GM18870 (cell line): ENCODE results near the gene ARID2.

Experiments used
- ATAC-seq: cut with Tn5 transposase; IDR thresholded peaks from one replicate; pipeline ENCODE4 v1.9.1; 2021; ENCODE audit warnings: moderate library complexity; ENCODE audit not compliant: unreplicated experiment

ARID2 gene

DNA sequence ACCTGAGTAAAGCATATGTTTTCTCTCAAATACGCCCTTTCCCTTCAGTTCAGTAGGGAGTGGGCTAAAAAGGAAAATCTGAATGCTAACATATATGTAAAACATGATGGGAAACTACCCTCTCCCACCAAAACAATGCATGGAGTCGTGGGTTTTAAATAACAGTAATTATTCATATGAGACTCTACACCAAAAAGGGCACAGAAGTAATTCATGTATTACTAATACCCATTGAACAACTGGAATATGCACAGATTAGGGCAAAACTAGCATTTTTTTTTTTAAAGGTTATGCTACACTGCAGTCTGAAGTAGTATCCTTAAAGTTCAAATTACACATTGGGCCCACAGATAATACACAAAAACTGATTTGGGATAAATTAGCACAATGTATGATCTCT lies 8.1 kb upstream of the ARID2 start:
- ATAC-seq = no peak

DNA sequence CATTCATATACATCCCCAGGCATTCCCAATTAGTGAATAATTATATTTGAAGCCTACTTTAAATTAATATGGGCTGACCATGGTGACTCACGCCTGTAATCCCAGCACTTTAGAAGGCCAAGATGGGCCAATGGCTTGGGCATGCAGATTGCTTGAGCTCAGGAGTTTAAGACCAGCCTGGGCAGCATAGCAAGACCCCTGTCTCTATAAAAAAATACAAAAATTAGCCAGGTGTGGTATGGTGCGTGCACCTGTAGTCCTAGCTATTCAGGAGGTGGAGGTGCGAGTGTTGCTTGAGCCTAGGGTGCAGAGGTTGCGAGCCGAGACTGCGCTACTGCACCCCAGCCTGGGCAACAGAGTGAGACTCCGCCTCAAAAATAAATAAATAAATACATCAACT lies 7.6 kb upstream of the ARID2 start:
- ATAC-seq = no peak

DNA sequence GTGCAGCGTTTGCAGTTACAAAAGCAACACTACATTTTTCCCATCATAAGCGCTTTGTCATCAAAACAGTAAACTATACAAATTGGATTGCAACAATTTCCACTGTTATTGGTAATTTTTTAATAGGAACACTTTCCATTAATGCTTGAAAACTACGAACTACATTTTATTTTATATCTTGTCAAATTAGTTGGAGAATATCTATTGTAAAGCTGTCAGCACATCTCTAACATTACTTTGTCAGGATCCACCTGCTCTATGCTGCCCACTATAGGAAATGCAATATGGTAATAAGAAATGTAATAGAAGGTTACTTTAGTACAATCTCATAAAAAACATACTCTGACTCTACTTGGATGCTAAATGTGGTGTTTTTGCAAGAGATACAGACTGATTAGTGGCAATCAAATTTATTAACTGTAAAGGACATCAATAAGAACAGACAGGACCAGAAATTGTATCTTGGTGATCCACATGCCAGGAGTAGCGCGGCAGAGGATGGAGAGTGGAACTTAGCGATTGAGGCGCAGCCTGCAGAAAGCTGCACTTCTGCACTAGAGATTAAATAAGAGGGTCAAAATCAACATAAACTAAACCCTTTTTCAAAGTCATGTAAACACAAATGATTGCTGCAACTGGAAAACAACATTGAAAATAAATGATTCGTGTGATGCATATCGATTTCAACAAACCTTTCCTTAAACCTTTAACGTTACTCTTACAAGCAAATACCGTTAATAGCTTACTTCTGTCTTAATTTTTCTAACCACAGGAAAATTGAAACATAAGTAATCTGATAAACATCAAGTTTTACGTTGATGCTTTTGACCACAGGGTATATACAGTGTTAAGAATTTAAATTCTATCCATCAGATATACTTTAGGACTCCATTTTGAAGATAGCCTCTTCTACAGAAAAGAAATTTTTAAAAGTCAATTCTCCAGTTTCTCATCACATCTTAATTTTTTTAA lies 3.6 kb upstream of the ARID2 start:
- ATAC-seq = peak; percentile 24

DNA sequence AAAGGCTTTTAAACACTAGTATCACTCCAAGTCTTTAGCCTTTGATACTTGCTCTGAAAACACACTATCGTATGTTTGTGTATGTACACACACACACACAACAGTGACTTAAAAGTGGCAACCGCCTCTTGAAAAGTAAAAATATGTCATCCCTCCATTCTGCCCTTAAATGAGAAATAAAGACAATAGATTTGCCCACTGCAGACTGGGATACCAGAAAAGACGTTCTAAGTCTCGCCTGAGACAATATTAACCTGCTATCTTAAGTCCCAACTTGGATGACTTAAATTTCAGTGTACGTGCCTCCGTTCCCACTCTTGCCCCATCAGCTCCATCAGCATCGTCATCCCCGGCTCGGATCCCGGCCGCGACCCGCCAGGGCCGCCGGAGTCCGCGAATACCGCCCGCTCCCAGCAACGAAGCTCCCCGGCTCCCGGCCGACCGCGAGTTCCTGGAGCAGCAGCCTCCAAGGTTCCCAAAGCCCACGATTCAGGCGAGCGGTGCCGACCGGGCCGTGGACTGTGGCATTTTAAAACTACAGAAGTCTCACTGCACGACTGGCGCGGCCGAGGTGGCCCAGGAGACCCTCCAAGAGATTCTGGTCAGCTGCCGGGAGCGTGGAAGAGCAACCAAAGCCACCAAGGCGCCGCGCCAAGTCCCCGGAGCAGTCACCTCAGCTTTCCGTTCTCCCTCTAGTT lies 2.8 kb upstream of the ARID2 start:
- ATAC-seq = no peak

DNA sequence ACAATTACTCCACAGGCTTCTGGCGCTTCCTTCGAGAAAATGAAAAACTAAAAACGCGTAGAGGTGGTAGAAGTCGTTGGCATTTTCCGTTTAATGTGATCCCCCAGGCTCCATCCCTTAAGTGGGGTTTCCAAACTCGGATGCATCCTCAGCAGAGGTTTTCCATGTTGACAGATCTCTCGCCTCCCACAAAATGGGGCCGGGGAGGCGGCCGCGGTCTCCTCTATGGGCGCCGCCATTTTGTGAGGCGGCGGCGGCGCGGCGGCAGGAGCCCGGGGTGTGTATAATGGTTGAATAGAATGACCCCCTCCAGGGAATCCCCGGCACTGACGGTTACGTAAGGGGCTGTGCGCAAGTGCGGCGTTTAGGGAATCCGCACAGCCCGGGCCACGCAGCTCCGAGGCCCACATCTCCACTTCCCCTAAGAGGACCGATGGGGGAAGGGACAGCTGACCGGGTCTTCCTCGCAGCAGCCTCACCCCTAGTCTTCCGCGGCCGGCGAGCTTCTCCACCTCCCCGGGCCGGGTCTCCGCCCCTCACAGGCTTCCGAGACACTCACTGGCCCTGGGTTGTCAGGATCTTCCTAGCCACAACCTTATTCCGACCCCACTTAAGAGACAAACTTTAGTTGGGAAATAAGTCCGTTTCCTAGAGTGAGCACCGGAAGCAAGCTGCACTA lies 2.1 kb upstream of the ARID2 start:
- peak; percentile 51 for ATAC-seq

DNA sequence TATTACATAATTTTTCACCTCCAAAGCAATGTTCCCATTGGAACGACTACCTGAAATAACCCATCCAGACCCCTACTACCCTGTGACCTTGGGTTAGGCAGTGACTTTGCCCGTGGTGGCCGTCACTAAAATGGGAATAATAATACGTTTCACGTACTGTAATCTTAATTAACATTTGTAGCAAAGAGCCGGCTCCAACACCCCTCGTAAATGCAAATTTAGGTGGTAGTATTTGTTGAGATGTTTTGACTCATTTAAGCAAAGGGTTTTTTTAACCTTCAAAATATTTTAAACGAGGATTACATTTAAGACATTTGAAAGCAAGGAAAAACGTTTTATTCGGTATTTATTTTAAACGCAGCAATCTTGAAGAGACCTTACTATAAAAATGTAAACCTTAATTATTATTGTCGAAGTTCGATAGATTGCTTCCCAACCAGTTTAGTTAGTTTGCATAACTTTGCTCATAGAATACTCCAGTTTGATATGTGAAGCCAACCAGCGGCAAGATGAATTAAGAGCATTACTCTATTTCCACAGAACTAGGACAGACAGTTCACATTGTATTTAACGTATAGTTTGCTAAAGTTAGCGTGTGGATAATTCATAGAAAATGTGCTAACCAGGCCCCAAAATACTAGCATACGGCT lies 1.4 kb upstream of the ARID2 start:
- ATAC-seq = no peak

DNA sequence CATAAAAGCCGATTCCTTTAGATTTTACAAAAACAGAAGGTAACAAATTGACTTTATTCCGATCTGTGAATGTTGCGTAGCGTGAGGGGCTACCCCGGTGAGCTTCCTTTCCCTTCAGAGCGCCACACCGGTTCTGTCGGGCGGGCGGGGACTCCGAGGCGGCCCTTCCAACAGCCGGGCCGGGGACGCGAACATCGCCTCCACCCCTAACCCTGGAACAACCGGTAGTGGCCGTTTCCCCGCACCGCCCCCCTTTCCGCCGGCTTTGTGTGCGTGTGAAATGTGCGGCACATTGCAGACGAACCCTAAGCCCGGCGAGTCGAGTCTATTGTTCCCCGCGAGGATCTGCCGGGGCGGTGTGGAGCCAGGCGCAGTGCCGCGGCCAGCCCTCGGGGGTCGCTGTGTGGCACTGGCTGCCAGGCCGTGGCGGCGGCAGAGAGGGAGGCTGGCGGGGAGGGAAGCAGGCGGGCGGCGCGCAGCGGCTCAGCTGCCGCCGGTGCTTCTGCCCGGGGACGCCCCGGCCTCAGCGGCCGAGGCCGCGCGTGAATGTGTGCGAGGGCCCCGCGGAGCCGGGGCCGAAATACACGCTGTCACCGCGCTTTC lies 775 bp upstream of the ARID2 start:
- peak; percentile 32 for ATAC-seq

DNA sequence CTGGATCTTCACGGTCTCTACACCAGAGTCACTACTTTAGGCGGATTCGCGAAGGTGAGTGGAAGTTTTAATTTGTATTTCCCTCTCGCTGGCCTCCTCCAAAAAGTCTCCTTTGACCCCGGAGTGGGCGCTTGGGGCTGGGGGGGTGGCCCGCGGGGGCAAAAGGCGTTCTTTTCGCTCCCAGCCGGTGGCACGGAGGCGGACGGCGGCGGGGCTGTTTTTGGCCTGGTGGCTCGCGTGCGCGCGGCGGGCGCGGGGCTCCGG lies 510 bp downstream of the ARID2 start:
- ATAC-seq = no peak

DNA sequence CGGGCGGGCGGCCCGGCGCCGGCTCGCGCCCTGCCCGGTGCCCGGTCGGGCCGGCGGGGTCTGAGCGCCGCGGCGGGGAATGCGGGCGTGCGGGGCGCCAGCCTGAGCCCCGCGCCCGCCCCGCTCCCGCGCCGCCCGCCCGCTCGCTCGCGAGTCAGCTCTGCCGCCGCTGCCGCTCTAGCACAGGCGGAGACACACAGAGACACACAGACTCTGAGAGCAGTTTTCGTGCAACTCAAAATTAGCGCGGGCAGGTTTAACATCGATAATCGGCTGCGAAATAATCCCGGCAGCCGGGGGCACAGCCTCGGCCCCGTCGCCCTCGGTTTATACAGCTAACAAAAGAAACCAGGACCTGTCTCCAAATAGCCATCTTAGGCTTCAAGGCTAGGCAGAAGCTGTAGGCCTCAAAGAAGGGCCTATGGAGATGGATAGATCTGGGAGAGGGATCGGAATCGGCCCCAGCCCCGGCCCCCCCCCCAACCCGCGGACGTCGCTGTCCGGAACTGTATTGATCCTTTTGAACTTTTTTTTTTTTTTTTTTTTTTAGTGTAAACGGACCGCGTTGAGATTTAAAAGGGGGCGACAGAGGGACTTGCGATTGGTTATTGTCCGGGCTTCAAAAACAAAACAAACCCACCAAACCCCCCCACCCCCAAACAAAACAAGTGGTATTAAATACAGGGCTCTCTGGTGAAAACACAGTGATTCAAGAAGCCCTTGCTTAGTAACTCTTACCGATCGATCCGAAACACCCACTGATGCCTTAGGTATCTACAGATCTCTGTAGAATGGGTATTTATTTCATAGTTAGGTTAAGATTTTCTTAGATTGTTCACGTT lies 1.1 kb downstream of the ARID2 start:
- no peak for ATAC-seq

DNA sequence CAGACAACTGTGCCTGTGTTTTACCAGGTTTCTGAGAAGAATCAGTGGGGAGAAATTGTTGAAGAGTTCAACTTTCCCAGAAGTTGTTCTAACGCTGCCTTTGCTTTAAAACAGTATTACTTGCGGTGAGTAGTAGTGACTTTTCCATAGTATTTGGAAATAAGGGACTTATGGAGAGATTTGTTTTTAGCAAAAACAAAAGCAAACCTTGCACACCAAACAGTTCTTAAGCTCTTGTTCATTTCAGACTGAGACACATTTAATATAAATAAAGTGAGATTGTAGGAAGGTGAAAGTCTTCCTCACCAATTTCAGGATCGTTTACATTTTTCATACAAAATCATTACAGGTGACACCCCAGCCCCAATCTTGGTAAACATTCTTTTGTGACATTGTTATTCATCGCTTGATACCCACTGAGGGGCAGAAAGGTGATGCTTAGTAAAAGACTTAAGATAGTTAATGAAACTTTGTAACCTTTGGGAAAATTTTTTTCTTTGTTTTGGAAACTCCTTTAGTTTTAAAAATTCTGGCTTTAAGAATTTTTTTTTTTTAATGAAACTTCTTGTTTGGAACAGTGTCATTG lies 1.8 kb downstream of the ARID2 start:
- no peak for ATAC-seq

DNA sequence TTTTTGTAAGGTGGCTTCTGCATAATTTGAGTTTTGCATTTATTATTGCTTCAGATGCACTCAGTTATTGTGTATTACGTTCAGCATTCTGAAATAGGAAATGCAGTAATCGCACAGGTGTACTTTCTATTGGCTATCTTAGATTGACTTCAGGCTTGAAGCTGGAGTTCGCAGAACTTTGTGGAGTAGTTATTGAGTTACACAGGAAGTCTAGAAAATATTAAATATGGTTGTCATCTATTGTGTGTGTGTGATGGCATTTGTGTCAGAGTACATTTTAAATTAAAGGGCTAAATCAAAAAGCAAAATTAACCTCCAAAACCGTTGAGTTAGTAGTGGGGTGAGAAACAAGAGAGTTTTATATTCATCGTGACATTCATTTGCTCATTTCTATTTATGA lies 2.7 kb downstream of the ARID2 start:
- ATAC-seq = no peak

DNA sequence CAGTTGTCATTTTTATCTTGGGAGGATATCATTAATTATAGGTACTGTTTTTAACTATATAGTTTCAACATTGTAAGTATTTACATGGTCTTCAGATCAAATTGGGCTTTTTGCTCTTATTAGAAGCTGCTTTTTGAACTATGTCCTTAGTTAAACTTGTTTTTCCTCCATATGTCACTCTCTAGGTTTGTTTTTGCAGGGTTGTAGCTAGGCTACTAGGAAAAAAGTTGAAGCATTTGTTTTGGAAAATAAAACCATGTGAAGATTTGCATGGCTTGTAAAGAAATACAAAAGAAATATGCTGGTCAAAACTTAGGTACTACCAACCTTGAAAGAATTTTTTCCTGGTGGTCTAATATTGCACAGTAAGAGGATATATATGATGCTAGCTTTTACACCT lies 3.4 kb downstream of the ARID2 start:
- no peak for ATAC-seq

DNA sequence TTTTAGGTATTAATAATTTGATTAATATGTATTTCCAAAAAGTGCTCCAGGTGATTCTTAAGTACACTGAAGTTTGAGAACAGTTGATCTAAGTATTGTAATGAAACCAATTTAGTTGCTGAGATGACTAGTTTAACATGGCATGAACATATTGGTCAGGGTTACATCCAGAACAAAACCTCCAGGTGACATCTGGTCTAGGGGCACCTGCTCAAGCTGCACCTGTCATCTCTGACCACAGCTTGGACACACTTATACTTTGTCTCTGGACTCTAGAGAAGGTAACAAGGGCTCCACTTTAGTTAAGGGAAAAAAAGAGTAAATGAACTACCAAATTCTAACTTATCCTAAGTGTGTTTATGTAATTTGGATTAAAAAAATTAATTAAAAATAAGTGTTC lies 8.1 kb downstream of the ARID2 start:
- ATAC-seq = no peak

DNA sequence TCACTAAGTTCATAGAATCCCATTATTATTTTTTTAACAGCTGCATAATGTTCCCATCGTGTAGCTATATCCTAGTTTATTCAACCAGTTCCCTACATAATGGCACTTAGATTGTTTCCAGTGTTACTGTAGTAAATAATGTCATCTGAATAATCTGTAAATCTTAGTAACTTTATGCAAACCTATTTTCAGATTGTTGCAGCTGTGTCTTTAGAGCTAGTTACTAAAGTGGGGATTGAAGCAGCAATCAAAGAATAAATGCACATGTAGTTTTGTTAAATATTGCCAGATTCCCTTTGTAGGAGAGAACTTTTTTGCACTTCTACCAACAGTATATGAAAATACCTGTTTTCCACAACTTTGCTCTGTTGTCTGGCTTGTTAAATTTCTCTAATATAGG lies 13.1 kb downstream of the ARID2 start:
- ATAC-seq = no peak

DNA sequence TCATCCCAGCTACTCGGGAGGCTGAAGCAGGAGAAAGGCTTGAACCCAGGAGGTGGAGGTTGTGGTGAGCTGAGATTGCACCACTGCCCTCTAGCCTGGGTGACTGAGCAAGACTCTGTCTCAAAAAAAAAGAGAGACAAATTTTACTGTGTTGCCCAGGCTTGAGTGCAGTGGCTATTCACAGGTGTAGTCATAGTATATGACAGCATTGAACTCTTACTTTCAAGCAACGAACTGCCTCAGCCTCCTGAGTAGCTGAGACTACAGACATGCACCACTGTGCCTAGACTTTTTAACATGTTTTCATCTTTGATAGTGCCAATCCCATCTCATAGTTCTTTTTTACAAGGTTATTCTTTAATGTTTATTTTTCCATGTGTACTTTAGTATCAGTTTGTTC lies 13.7 kb downstream of the ARID2 start:
- ATAC-seq = no peak

DNA sequence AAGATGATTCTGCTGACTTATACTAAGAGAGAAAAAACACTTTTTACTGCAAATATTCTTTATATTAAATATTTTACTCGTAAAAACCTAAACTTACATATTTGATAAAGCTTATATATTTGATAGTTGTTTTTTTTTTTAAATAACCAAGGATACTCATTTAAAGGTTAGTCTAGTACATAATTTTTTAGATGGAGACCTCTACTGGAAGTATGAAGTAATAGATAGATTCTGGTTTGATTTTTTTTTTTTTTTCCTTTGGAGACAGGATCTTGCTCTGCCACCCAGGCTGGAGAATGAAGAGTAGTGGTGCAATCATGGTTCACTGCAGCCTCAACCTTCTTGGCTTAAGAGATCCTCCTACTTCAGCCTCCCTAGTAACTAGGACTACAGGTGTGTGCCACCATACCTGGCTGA lies 16.4 kb downstream of the ARID2 start:
- no peak for ATAC-seq

DNA sequence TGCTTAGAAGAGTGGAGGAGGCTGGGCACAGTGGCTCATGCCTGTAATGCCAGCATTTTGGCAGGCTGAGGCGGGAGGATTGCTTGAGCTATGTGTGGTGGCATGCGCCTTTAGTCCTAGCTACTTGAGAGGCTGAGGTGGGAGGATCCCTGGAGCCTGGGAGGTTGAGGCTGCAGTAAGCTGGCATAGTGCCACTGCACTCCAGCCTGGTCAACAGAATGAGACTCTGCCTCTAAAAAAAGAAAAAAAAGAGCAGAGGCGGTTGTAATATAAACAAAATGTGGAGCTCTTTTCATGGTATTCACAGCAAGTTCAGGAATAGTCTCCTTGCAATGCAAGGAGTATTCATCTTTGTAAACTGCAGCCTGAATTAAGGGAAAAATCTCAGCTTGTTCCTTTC lies 27.2 kb downstream of the ARID2 start:
- ATAC-seq = no peak

DNA sequence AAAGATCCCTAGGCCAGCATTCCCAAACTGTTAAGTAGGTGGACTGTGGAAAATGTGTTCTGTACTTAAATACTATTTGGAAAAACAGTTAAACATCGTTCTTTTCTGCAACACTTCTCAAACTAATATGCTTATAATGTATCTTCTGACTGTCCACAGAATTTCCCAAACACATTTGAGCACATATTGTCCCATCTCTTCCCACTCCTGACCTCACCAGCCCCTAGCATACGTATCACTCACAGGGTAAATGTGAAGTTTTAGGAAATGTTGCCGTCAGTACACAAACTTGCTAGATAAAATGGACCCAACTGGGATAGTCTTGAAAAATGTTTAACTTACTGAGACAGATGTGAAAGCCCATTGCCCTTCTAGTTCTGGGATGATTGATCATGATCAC lies 27.7 kb downstream of the ARID2 start:
- no peak for ATAC-seq

DNA sequence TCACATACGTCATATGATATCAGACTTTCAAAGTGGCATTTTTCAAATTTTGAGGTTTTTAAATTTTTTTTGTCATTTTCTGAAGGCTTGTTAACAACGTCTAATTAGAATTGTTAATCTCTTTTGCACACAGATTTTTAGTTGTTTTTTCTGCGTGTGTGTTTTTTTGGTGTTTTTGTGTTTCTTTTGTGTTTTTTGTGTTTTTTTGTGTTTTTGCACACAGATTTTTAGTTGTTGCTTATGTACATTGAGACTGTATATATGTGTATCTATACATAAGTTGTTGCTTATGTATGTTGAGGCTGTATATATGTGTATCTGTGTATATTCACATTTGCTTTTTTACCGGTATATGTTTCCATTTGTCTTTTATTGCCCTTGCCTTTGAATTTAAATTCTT lies 30.8 kb downstream of the ARID2 start:
- ATAC-seq = no peak
